Endothelial cell of umbilical vein (primary cell): Measurements from ENCODE around the gene CDC42SE2. TPM values are rescaled to one million over a fixed set of nuclear protein-coding genes. Genes with fewer than 3 reads are reported as not detected.

Experiments used
- BruUV-seq: library from RNA; stranded (reverse); fragments of 400-500 nt; replicated peaks from 2 replicates; lab custom pipeline; 2021; lab: Mats Ljungman, UMichigan
- CTCF ChIA-PET: fragments of 300-600, 350-600 bp; sonication (Branson Sonifier 250); formaldehyde crosslinking; loops from one replicate; lab custom pipeline; 2021; ENCODE audit warnings: antibody characterized with exemption, inconsistent platforms; lab: Charles Lee
- POLR2A ChIA-PET: fragments of 300-600, 350-600 bp; sonication (Branson Sonifier 250); formaldehyde crosslinking; loops from one replicate; lab custom pipeline; 2021; ENCODE audit warnings: antibody characterized with exemption, inconsistent platforms; lab: Charles Lee
- DNase-seq: peaks from one replicate; pipeline ENCODE4 v3.0.0-alpha.2; 2011; ENCODE audit warnings: low read depth, low spot score
- FAIRE-seq: peaks from 2 replicates; lab custom pipeline; 2011; peaks lifted over from hg19 to GRCh38; lab: Jason Lieb, UNC
- H2AFZ ChIP-seq: 2 replicates; pipeline ENCODE4 v1.6.0; 2012; ENCODE audit warnings: low read depth, low read length, control low read depth, inconsistent platforms
- H3K27ac ChIP-seq: 2 replicates; pipeline ENCODE4 v1.5.1; 2011; ENCODE audit warnings: low read depth, mild to moderate bottlenecking, control low read depth, low read length, moderate library complexity; ENCODE audit not compliant: insufficient read depth
- H3K27me3 ChIP-seq, 2 experiments: 2 replicates each; pipeline versions ENCODE4 v1.6.0 to v1.6.1; 2011; ENCODE audit warnings: low read length in 2 of 2, mixed read lengths in 1 of 2; ENCODE audit not compliant: control insufficient read depth in 2 of 2, insufficient read depth in 2 of 2
- H3K36me3 ChIP-seq, 2 experiments: 2 replicates in 1 of 2; 3 replicates in 1 of 2; pipeline ENCODE4 v1.5.1; 2011; ENCODE audit warnings: low read length in 2 of 2, mild to moderate bottlenecking in 1 of 2, moderate library complexity in 1 of 2; ENCODE audit not compliant: control insufficient read depth in 2 of 2, insufficient read depth in 2 of 2; ENCODE audit errors: extremely low read depth in 1 of 2
- H3K4me1 ChIP-seq: 3 replicates; pipeline ENCODE4 v1.5.1; 2011; ENCODE audit warnings: mild to moderate bottlenecking, low read length; ENCODE audit not compliant: control insufficient read depth, insufficient read depth; ENCODE audit errors: extremely low read depth
- H3K4me2 ChIP-seq: 2 replicates; pipeline ENCODE4 v1.6.1; 2011; ENCODE audit warnings: low read length, control low read depth, mixed read lengths; ENCODE audit not compliant: insufficient read depth
- H3K4me3 ChIP-seq, 3 experiments: fragments of 200-600 bp in 1 of 3; sonication (generic), shearing (Covaris generic) in 1 of 3; replicated peaks in 1 of 3; 2 replicates each; pipeline ENCODE4 v1.5.1; 2011 to 2016; ENCODE audit warnings: control low read depth in 3 of 3, low read length in 3 of 3, mild to moderate bottlenecking in 2 of 3, inconsistent platforms in 1 of 3, low read depth in 1 of 3, moderate library complexity in 1 of 3; ENCODE audit not compliant: insufficient read depth in 1 of 3
- H3K79me2 ChIP-seq: 2 replicates; pipeline ENCODE4 v1.6.0; 2012; ENCODE audit warnings: low read length, inconsistent platforms; ENCODE audit not compliant: control insufficient read depth, insufficient read depth
- H3K9ac ChIP-seq: replicated peaks from 2 replicates; pipeline ENCODE3; 2011; ENCODE audit warnings: low read length, control low read depth; ENCODE audit not compliant: insufficient read depth; ENCODE audit errors: extremely low read depth
- H3K9me1 ChIP-seq: replicated peaks from 3 replicates; pipeline ENCODE4 v1.6.0; 2011; ENCODE audit warnings: mild to moderate bottlenecking, low read length; ENCODE audit not compliant: control insufficient read depth, insufficient read depth; ENCODE audit errors: extremely low read depth
- H3K9me3 ChIP-seq: replicated peaks from 2 replicates; pipeline ENCODE4 v1.5.1; 2012; ENCODE audit warnings: low read length, inconsistent platforms; ENCODE audit not compliant: control insufficient read depth, insufficient read depth
- H4K20me1 ChIP-seq: replicated peaks from 2 replicates; pipeline ENCODE3; 2011; ENCODE audit warnings: mild to moderate bottlenecking, low read length; ENCODE audit not compliant: control insufficient read depth, insufficient read depth; ENCODE audit errors: extremely low read depth
- CTCF ChIP-seq, 2 donors: IDR thresholded peaks; 1 replicate in 1 of 2; 2 replicates in 1 of 2; pipeline ENCODE4 v1.5.1; 2011; ENCODE audit warnings: low read length in 2 of 2, mild to moderate bottlenecking in 2 of 2, moderate library complexity in 2 of 2, control low read depth in 1 of 2, inconsistent platforms in 1 of 2, low read depth in 1 of 2; ENCODE audit not compliant: insufficient read depth in 1 of 2; ENCODE audit errors: extremely low read depth in 1 of 2
- EZH2 ChIP-seq: IDR thresholded peaks from 2 replicates; pipeline ENCODE4 v1.6.1; 2012; ENCODE audit warnings: borderline replicate concordance, low read depth, mild to moderate bottlenecking, moderate library complexity, low read length, inconsistent platforms; ENCODE audit not compliant: severe bottlenecking
- FOS ChIP-seq: IDR thresholded peaks from 2 replicates; pipeline ENCODE4 v1.6.1; 2011; ENCODE audit warnings: mild to moderate bottlenecking, low read length, moderate library complexity, borderline replicate concordance; ENCODE audit not compliant: insufficient read depth
- GATA2 ChIP-seq: IDR thresholded peaks from 2 replicates; pipeline ENCODE4 v1.7.0; 2011; ENCODE audit warnings: low read depth, mild to moderate bottlenecking, moderate library complexity, mixed read lengths, low read length; ENCODE audit not compliant: insufficient read length, insufficient read depth
- JUN ChIP-seq: IDR thresholded peaks from 2 replicates; pipeline ENCODE4 v1.6.1; 2011; ENCODE audit warnings: borderline replicate concordance, low read depth; ENCODE audit not compliant: insufficient read length, insufficient read depth
- MAX ChIP-seq: IDR thresholded peaks from 2 replicates; pipeline ENCODE4 v1.6.1; 2011; ENCODE audit not compliant: insufficient read depth, insufficient read length
- MYC ChIP-seq: IDR thresholded peaks from one replicate; pipeline ENCODE4 v1.6.1; 2011; ENCODE audit warnings: mild to moderate bottlenecking, low read depth, low read length
- POLR2A ChIP-seq: IDR thresholded peaks from 2 replicates; pipeline ENCODE4 v1.6.1; 2012; ENCODE audit warnings: low read depth, mild to moderate bottlenecking, control low read depth, low read length
- POLR2AphosphoS5 ChIP-seq: IDR thresholded peaks from 2 replicates; pipeline ENCODE4 v1.6.1; 2012; ENCODE audit warnings: low read depth, mild to moderate bottlenecking, control low read depth, low read length, moderate library complexity; ENCODE audit not compliant: insufficient read depth
- dilution Hi-C: fragments of 300-500 bp; cut with MboI; formaldehyde crosslinking; loops from one replicate; pipeline ENCODE4 v1.15.0; 2019; ENCODE audit warnings: low sequenced_read_pairs; ENCODE audit not compliant: extremely low pct_ligation_motif_present
- intact Hi-C: fragments of 100-400 bp; cut with micrococcal nuclease; formaldehyde crosslinking; loops from one replicate; pipeline ENCODE4 v1.10.0; 2022
- polyA plus RNA-seq, 4 experiments: library from polyadenylated mRNA; depleted of rRNA in 3 of 4; stranded (reverse) in 3 of 4; unstranded in 1 of 4; fragments of >200 nt; gene quantifications; 2 replicates each; pipeline versions ENCODE4 v1.2.1 to v1.2.3, GENCODE V29; 2011 to 2012; ENCODE audit warnings: missing spikeins in 1 of 4
- total RNA-seq: library from RNA; stranded (reverse); gene quantifications from 2 replicates; pipeline ENCODE4 v1.2.3, GENCODE V29; 2021

The CDC42SE2 gene
- total and polyA plus RNA-seq, 2 donors (not counting 3 experiments of a cell fraction or from before 2014, with no cell fraction given) = 14.7 to 21.9 TPM

- dilution Hi-C loops = no loop called here
- no peak for FAIRE-seq
These were observed 5.1 kb upstream of the CDC42SE2 start for GRCh38 chr5:131258733-131259132.

More at GRCh38 chr5:131258733-131259132, 5.1 kb upstream of the CDC42SE2 start:
- POLR2A ChIA-PET = no interaction called here
- Histone ChIP-seq H3K9ac (no peak overlapping the region), H3K4me3 (no peak overlapping the region), H4K20me1 (no peaks in the 10 kb centered on the region), H3K79me2 (no peaks in the 10 kb centered on the region), H3K4me2 (no peak overlapping the region), H3K36me3 (no peaks in the 10 kb centered on the region), H3K27ac (no peak overlapping the region), H2AFZ (no peak overlapping the region), H3K9me3 (no peaks in the 10 kb centered on the region), H3K4me1 (peaks cover 27% of the 10 kb centered on the region), H3K9me1 (no peaks in the 10 kb centered on the region), H3K27me3 (no peaks in the 10 kb centered on the region)
- TF ChIP-seq JUN = no peak
- TF ChIP-seq EZH2 = no peak
- no peak for TF ChIP-seq POLR2A
- TF ChIP-seq GATA2 = no peak
- no peak for TF ChIP-seq FOS
- TF ChIP-seq CTCF (IDR thresholded peaks at IDR 0.05; ENCODE audit: extremely low read depth in 1 of 2, insufficient read depth in 1 of 2, low read depth in 1 of 2, low read length in 2 of 2) = no peak
- TF ChIP-seq MAX = no peak
- TF ChIP-seq POLR2AphosphoS5 = no peak
- TF ChIP-seq MYC = no peak
- intact Hi-C loops = no loop called here
- BruUV-seq = no TSS peak
- DNase-seq = no peak
- CTCF ChIA-PET = interaction anchor here (0.9 to 1.2 kb wide), 2 partner anchors 9 to 18 kb away, joined by 3 to 4 read pairs; no protein-coding TSS in a partner anchor
